ENCODE results near the gene BMP8B.
A peak's percentile ranks its signal among the peaks of the same experiment; 100 is the strongest.

GRCh38 chr1:39799770-39800470, 11.3 kb upstream of the BMP8B start:
- TF ChIP-seq, protein P1, sequence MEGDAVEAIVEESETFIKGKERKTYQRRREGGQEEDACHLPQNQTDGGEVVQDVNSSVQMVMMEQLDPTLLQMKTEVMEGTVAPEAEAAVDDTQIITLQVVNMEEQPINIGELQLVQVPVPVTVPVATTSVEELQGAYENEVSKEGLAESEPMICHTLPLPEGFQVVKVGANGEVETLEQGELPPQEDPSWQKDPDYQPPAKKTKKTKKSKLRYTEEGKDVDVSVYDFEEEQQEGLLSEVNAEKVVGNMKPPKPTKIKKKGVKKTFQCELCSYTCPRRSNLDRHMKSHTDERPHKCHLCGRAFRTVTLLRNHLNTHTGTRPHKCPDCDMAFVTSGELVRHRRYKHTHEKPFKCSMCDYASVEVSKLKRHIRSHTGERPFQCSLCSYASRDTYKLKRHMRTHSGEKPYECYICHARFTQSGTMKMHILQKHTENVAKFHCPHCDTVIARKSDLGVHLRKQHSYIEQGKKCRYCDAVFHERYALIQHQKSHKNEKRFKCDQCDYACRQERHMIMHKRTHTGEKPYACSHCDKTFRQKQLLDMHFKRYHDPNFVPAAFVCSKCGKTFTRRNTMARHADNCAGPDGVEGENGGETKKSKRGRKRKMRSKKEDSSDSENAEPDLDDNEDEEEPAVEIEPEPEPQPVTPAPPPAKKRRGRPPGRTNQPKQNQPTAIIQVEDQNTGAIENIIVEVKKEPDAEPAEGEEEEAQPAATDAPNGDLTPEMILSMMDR (conservative IDR thresholded peaks at IDR 0.05) = peak; percentile 96
- TF ChIP-seq ZFX (IDR thresholded peaks at IDR 0.05) = no peak
